Endothelial cell of umbilical vein (primary cell): Measurements from ENCODE around the gene ITPR2. TPM values are rescaled to one million over a fixed set of nuclear protein-coding genes. Genes with fewer than 3 reads are reported as not detected.

Source experiments
- BruUV-seq: library from RNA; stranded (reverse); fragments of 400-500 nt; replicated peaks from 2 replicates; lab custom pipeline; 2021; lab: Mats Ljungman, UMichigan
- CTCF ChIA-PET: fragments of 300-600, 350-600 bp; sonication (Branson Sonifier 250); formaldehyde crosslinking; loops from one replicate; lab custom pipeline; 2021; ENCODE audit warnings: antibody characterized with exemption, inconsistent platforms; lab: Charles Lee
- POLR2A ChIA-PET: fragments of 300-600, 350-600 bp; sonication (Branson Sonifier 250); formaldehyde crosslinking; loops from one replicate; lab custom pipeline; 2021; ENCODE audit warnings: antibody characterized with exemption, inconsistent platforms; lab: Charles Lee
- DNase-seq: peaks from one replicate; pipeline ENCODE4 v3.0.0-alpha.2; 2011; ENCODE audit warnings: low read depth, low spot score
- FAIRE-seq: peaks from 2 replicates; lab custom pipeline; 2011; peaks lifted over from hg19 to GRCh38; lab: Jason Lieb, UNC
- H2AFZ ChIP-seq: 2 replicates; pipeline ENCODE4 v1.6.0; 2012; ENCODE audit warnings: low read depth, low read length, control low read depth, inconsistent platforms
- H3K27ac ChIP-seq: 2 replicates; pipeline ENCODE4 v1.5.1; 2011; ENCODE audit warnings: low read depth, mild to moderate bottlenecking, control low read depth, low read length, moderate library complexity; ENCODE audit not compliant: insufficient read depth
- H3K27me3 ChIP-seq, 2 experiments: 2 replicates each; pipeline versions ENCODE4 v1.6.0 to v1.6.1; 2011; ENCODE audit warnings: low read length in 2 of 2, mixed read lengths in 1 of 2; ENCODE audit not compliant: control insufficient read depth in 2 of 2, insufficient read depth in 2 of 2
- H3K36me3 ChIP-seq, 2 experiments: 2 replicates in 1 of 2; 3 replicates in 1 of 2; pipeline ENCODE4 v1.5.1; 2011; ENCODE audit warnings: low read length in 2 of 2, mild to moderate bottlenecking in 1 of 2, moderate library complexity in 1 of 2; ENCODE audit not compliant: control insufficient read depth in 2 of 2, insufficient read depth in 2 of 2; ENCODE audit errors: extremely low read depth in 1 of 2
- H3K4me1 ChIP-seq: 3 replicates; pipeline ENCODE4 v1.5.1; 2011; ENCODE audit warnings: mild to moderate bottlenecking, low read length; ENCODE audit not compliant: control insufficient read depth, insufficient read depth; ENCODE audit errors: extremely low read depth
- H3K4me2 ChIP-seq: 2 replicates; pipeline ENCODE4 v1.6.1; 2011; ENCODE audit warnings: low read length, control low read depth, mixed read lengths; ENCODE audit not compliant: insufficient read depth
- H3K4me3 ChIP-seq, 3 experiments: fragments of 200-600 bp in 1 of 3; sonication (generic), shearing (Covaris generic) in 1 of 3; replicated peaks in 1 of 3; 2 replicates each; pipeline ENCODE4 v1.5.1; 2011 to 2016; ENCODE audit warnings: control low read depth in 3 of 3, low read length in 3 of 3, mild to moderate bottlenecking in 2 of 3, inconsistent platforms in 1 of 3, low read depth in 1 of 3, moderate library complexity in 1 of 3; ENCODE audit not compliant: insufficient read depth in 1 of 3
- H3K79me2 ChIP-seq: 2 replicates; pipeline ENCODE4 v1.6.0; 2012; ENCODE audit warnings: low read length, inconsistent platforms; ENCODE audit not compliant: control insufficient read depth, insufficient read depth
- H3K9ac ChIP-seq: replicated peaks from 2 replicates; pipeline ENCODE3; 2011; ENCODE audit warnings: low read length, control low read depth; ENCODE audit not compliant: insufficient read depth; ENCODE audit errors: extremely low read depth
- H3K9me1 ChIP-seq: replicated peaks from 3 replicates; pipeline ENCODE4 v1.6.0; 2011; ENCODE audit warnings: mild to moderate bottlenecking, low read length; ENCODE audit not compliant: control insufficient read depth, insufficient read depth; ENCODE audit errors: extremely low read depth
- H3K9me3 ChIP-seq: replicated peaks from 2 replicates; pipeline ENCODE4 v1.5.1; 2012; ENCODE audit warnings: low read length, inconsistent platforms; ENCODE audit not compliant: control insufficient read depth, insufficient read depth
- H4K20me1 ChIP-seq: replicated peaks from 2 replicates; pipeline ENCODE3; 2011; ENCODE audit warnings: mild to moderate bottlenecking, low read length; ENCODE audit not compliant: control insufficient read depth, insufficient read depth; ENCODE audit errors: extremely low read depth
- EZH2 ChIP-seq: IDR thresholded peaks from 2 replicates; pipeline ENCODE4 v1.6.1; 2012; ENCODE audit warnings: borderline replicate concordance, low read depth, mild to moderate bottlenecking, moderate library complexity, low read length, inconsistent platforms; ENCODE audit not compliant: severe bottlenecking
- FOS ChIP-seq: IDR thresholded peaks from 2 replicates; pipeline ENCODE4 v1.6.1; 2011; ENCODE audit warnings: mild to moderate bottlenecking, low read length, moderate library complexity, borderline replicate concordance; ENCODE audit not compliant: insufficient read depth
- GATA2 ChIP-seq: IDR thresholded peaks from 2 replicates; pipeline ENCODE4 v1.7.0; 2011; ENCODE audit warnings: low read depth, mild to moderate bottlenecking, moderate library complexity, mixed read lengths, low read length; ENCODE audit not compliant: insufficient read length, insufficient read depth
- JUN ChIP-seq: IDR thresholded peaks from 2 replicates; pipeline ENCODE4 v1.6.1; 2011; ENCODE audit warnings: borderline replicate concordance, low read depth; ENCODE audit not compliant: insufficient read length, insufficient read depth
- MYC ChIP-seq: IDR thresholded peaks from one replicate; pipeline ENCODE4 v1.6.1; 2011; ENCODE audit warnings: mild to moderate bottlenecking, low read depth, low read length
- POLR2A ChIP-seq: IDR thresholded peaks from 2 replicates; pipeline ENCODE4 v1.6.1; 2012; ENCODE audit warnings: low read depth, mild to moderate bottlenecking, control low read depth, low read length
- POLR2AphosphoS5 ChIP-seq: IDR thresholded peaks from 2 replicates; pipeline ENCODE4 v1.6.1; 2012; ENCODE audit warnings: low read depth, mild to moderate bottlenecking, control low read depth, low read length, moderate library complexity; ENCODE audit not compliant: insufficient read depth
- dilution Hi-C: fragments of 300-500 bp; cut with MboI; formaldehyde crosslinking; loops from one replicate; pipeline ENCODE4 v1.15.0; 2019; ENCODE audit warnings: low sequenced_read_pairs; ENCODE audit not compliant: extremely low pct_ligation_motif_present
- intact Hi-C: fragments of 100-400 bp; cut with micrococcal nuclease; formaldehyde crosslinking; loops from one replicate; pipeline ENCODE4 v1.10.0; 2022
- polyA plus RNA-seq, 4 experiments: library from polyadenylated mRNA; depleted of rRNA in 3 of 4; stranded (reverse) in 3 of 4; unstranded in 1 of 4; fragments of >200 nt; gene quantifications; 2 replicates each; pipeline versions ENCODE4 v1.2.1 to v1.2.3, GENCODE V29; 2011 to 2012; ENCODE audit warnings: missing spikeins in 1 of 4
- total RNA-seq: library from RNA; stranded (reverse); gene quantifications from 2 replicates; pipeline ENCODE4 v1.2.3, GENCODE V29; 2021
- TF ChIP-seq, protein P1 (sequence below): IDR thresholded peaks from 2 replicates; pipeline ENCODE4 v1.6.1; 2011; ENCODE audit not compliant: insufficient read depth, insufficient read length
- TF ChIP-seq, protein P2 (sequence below), 2 donors: IDR thresholded peaks; 1 replicate in 1 of 2; 2 replicates in 1 of 2; pipeline ENCODE4 v1.5.1; 2011; ENCODE audit warnings: low read length in 2 of 2, mild to moderate bottlenecking in 2 of 2, moderate library complexity in 2 of 2, control low read depth in 1 of 2, inconsistent platforms in 1 of 2, low read depth in 1 of 2; ENCODE audit not compliant: insufficient read depth in 1 of 2; ENCODE audit errors: extremely low read depth in 1 of 2

Gene ITPR2
- total and polyA plus RNA-seq, 2 donors (not counting 3 experiments of a cell fraction or from before 2014, with no cell fraction given) = 16.2 to 86.8 TPM

DNA sequence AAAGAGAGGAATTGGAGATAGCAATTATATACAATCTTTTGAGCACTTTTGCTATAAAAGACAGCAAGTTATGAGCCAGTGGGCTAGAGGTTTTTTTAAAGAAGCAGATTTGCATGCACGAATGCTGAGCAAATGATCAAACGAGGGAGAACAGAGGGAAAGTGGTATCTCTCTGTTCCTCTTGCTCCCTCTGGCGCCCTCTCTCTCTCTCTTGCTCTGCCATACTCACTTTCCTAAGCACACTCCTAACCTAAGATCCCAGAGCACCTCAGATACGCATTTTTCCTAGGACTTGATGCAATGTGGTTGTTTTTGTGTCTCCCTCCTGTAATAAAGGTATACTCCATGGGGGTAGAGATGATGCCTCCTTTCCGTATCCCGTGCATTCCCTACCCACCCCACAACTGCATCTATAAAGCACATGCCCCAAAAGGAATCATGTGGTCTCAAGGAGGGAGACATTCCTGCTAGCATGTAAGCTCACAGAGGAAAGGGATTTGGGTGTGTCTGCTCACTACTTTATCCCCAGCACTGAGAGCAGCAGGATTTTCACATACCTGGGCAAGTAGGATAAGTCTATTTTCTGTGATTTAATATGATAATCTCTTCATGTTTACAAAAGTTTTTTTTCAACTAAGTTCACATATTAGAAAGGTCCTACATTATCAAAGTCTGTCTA lies 367.4 kb downstream of the ITPR2 start:
- H3K36me3 ChIP-seq = peaks cover 0 to 5% of the 10 kb centered on the region in 2 experiments
- no peak for DNase-seq
- H3K4me2 ChIP-seq = no peak overlapping the region
- H4K20me1 ChIP-seq = no peaks in the 10 kb centered on the region
- no peaks in the 10 kb centered on the region for H3K9me1 ChIP-seq
- no peak for FAIRE-seq
- TF ChIP-seq MYC (no peak), FOS (no peak), JUN (no peak), POLR2A (no peak), EZH2 (no peak), GATA2 (no peak), POLR2AphosphoS5 (no peak)
- TF ChIP-seq, protein P1, sequence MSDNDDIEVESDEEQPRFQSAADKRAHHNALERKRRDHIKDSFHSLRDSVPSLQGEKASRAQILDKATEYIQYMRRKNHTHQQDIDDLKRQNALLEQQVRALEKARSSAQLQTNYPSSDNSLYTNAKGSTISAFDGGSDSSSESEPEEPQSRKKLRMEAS = no peak
- TF ChIP-seq, protein P2, sequence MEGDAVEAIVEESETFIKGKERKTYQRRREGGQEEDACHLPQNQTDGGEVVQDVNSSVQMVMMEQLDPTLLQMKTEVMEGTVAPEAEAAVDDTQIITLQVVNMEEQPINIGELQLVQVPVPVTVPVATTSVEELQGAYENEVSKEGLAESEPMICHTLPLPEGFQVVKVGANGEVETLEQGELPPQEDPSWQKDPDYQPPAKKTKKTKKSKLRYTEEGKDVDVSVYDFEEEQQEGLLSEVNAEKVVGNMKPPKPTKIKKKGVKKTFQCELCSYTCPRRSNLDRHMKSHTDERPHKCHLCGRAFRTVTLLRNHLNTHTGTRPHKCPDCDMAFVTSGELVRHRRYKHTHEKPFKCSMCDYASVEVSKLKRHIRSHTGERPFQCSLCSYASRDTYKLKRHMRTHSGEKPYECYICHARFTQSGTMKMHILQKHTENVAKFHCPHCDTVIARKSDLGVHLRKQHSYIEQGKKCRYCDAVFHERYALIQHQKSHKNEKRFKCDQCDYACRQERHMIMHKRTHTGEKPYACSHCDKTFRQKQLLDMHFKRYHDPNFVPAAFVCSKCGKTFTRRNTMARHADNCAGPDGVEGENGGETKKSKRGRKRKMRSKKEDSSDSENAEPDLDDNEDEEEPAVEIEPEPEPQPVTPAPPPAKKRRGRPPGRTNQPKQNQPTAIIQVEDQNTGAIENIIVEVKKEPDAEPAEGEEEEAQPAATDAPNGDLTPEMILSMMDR (IDR thresholded peaks at IDR 0.05; ENCODE audit: extremely low read depth in 1 of 2, insufficient read depth in 1 of 2, low read depth in 1 of 2, low read length in 2 of 2) = no peak
- H2AFZ ChIP-seq = no peak overlapping the region
- H3K4me1 ChIP-seq = no peaks in the 10 kb centered on the region
- no peaks in the 10 kb centered on the region for H3K9me3 ChIP-seq
- no peaks in the 10 kb centered on the region for H3K27me3 ChIP-seq
- H3K9ac ChIP-seq = no peak overlapping the region
- POLR2A ChIA-PET = no interaction called here
- H3K4me3 ChIP-seq = no peak overlapping the region
- CTCF ChIA-PET = interaction anchor here (1.3 kb wide), 2 partner anchors 186 to 346 kb away, joined by 4 to 6 read pairs; no protein-coding TSS in a partner anchor
- H3K79me2 ChIP-seq = no peaks in the 10 kb centered on the region
- no peak overlapping the region for H3K27ac ChIP-seq
- dilution Hi-C loops = no loop called here
- intact Hi-C loops = no loop called here
- BruUV-seq = no TSS peak
